Astrocyte of the cerebellum (primary cell): ENCODE data around the gene MRPS2.

Source experiments
- DNase-seq: peaks from one replicate; pipeline ENCODE4 v3.0.0-alpha.2; 2011; ENCODE audit warnings: low read depth
- H3K4me3 ChIP-seq: 2 replicates; pipeline ENCODE4 v1.5.1; 2011; ENCODE audit warnings: mild to moderate bottlenecking, low read depth, low read length, moderate library complexity
- in situ Hi-C: cut with HindIII; loops from 2 replicates; pipeline ENCODE4 v1.10.0; 2017; ENCODE audit warnings: low sequenced_read_pairs
- TF ChIP-seq, protein P1 (sequence below): IDR thresholded peaks from 2 replicates; pipeline ENCODE4 v1.5.1; 2012; ENCODE audit warnings: low read length, low read depth, moderate library complexity, mild to moderate bottlenecking; ENCODE audit errors: missing control alignments

MRPS2 gene

DNA sequence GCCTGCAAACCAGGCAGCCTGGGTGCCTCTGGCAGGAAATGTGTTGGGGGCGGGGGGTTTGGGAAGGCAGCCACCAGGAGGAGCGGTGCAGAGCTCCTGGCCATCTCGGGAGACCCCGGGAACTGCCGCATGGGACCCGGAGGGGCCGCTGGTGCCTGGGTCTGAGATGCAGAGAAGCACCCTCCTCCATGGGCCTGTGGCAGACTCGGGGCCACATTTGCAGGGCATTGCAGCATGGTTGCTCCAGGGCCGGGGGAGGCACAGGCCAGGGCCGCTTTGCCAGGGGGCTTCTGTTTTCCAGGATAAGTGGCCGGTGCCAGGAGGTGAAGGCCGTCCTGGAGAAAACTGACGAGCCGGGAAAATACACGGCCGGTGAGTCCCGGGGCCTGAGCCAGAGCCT, 22.4 kb downstream of the MRPS2 start:
- TF ChIP-seq, protein P1, sequence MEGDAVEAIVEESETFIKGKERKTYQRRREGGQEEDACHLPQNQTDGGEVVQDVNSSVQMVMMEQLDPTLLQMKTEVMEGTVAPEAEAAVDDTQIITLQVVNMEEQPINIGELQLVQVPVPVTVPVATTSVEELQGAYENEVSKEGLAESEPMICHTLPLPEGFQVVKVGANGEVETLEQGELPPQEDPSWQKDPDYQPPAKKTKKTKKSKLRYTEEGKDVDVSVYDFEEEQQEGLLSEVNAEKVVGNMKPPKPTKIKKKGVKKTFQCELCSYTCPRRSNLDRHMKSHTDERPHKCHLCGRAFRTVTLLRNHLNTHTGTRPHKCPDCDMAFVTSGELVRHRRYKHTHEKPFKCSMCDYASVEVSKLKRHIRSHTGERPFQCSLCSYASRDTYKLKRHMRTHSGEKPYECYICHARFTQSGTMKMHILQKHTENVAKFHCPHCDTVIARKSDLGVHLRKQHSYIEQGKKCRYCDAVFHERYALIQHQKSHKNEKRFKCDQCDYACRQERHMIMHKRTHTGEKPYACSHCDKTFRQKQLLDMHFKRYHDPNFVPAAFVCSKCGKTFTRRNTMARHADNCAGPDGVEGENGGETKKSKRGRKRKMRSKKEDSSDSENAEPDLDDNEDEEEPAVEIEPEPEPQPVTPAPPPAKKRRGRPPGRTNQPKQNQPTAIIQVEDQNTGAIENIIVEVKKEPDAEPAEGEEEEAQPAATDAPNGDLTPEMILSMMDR = no peak
- H3K4me3 ChIP-seq = no peak overlapping the region
- DNase-seq = no peak
- in situ Hi-C loops = no loop called here

DNA sequence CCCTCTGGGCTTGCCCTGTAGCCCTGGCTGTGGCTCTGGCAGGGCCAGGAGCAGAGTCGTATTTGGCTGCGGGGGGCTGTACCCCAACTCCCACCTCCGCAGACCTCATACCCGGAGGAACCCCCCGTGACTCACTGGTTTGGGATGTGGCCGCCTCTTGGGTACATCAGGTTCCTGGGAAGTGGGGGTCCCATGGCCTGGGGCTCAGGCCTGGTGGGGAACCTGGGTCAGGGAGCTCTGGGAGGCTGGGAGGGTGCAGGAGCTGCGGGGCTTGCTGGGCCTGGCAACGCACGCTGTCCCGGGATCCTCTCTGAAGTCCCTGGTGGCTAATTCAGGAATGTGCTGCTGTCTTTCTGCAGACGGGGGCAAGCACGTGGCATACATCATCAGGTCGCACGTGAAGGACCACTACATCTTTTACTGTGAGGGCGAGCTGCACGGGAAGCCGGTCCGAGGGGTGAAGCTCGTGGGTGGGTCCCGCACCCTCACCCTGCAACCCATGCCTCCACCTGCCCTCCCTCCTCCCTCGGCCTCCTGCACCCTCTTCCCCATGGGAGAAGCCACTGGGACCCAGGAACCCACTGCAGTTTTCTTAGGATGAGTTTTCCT, 23.1 kb downstream of the MRPS2 start:
- in situ Hi-C loops = no loop called here
- H3K4me3 ChIP-seq = no peak overlapping the region
- TF ChIP-seq, protein P1 = no peak
- no peak for DNase-seq

DNA sequence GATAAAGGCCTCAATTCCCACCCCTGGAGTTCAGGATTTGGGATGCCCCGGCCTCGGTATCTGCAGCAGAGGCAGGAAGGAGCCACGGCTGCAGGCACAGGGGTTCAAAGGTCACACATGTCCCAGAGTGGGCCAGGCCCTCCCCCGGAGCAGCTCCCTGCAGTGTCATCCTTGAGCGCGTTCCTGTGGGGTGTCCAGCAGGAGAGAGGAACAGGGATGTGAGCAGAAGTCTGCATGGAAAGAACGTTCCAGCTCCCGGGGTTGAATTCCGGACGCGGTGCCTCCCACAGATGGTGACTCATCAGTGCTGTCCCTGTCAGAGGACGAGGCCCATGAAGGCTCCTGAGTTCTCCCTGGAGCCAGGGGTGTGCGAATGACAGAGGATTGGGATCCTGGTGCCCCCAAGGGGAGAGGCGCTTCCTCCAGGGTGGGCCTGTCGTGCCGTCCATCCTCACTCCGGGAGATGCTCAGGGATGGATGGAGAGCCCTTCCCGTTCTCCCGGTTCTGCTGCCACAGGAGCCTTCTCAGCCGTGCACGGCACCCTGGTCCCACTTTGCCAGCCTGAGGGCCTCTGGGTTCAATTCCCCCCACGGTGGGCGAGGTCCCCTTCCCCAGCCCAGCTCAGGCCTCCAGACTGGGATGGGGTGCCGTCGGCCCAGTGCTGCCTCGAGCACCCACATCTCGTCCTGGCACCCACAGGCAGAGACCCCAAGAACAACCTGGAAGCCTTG, 23.8 kb downstream of the MRPS2 start:
- TF ChIP-seq, protein P1 = no peak

DNA sequence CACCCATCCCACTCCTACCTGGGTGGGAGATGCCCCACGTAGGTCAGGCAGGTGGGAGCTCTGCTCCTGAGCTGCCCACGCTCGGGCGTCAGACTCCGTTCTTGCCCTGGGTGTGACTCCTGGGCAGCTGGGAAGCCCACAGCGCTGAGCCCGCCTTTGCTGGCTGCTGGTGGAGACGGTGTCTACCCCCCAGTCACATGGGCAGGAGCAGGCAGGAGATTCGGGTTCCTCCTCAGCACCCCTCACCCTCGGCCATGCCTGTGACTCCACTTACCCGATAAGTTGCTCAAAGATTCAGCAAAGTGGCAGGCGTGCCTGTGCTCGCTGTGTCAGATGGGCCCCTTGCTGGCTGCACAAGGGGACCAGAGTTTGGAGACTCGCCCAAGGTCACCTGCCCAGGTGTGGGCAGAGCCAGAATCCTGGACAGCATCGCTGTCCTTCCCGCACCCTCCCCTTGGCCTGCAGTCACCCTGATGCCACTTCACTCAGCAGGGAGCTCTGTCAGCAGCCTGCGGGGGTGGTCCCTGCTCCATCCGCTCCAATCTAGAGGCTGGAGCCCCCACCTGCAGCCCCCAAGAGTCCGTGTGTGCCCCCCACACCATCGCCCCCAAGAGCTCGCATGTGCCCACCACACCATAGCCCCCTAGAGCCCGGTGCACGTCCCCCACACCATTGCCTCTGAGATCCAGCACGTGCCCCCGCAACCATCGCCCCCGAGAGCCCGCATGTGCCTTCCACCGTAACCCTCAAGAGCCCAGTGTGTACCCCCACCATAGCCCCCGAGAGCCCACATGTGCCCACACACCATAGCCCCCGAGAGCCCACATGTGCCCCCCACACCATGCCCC, 25.0 kb downstream of the MRPS2 start:
- in situ Hi-C loops = no loop called here
- H3K4me3 ChIP-seq = no peak overlapping the region

More for the DNA sequence above, 23.8 kb downstream of the MRPS2 start:
- H3K4me3 ChIP-seq = no peak overlapping the region
- no peak for DNase-seq
- in situ Hi-C loops = no loop called here

DNA sequence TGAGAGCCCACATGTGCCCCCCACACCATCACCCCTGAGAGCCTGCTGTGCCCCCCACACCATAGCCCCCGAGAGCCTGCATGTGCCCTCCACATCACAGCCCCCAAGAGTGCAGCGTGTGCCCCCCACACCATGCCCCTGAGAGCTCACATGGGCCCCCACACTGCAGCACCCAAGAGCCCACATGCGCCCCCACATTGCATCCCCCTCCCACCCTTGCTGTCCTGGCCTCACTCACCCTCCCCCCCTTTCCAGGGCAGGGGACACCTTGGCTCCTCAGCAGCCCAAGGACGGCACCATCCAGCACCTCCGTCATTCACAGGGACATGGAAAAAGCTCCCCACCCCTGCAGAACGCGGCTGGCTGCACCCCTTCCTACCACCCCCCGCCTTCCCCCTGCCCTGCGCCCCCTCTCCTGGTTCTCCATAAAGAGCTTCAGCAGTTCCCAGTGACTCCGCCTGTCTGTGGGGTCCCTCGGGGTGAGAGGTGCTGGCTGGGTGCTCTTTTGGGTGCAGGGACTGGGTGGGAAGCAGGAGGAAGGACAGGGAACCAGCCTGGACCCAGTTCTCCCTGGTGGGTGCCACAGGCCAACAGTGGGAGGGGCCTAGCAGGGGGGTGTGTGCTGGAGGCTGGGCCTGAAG, 25.7 kb downstream of the MRPS2 start:
- no peak for DNase-seq
- TF ChIP-seq, protein P1 = no peak
- H3K4me3 ChIP-seq = no peak overlapping the region
- in situ Hi-C loops = no loop called here

More for the DNA sequence above, 25.0 kb downstream of the MRPS2 start:
- DNase-seq = no peak
- TF ChIP-seq, protein P1 = no peak
